ENCODE measurements around the gene WWOX. TPM values are rescaled to one million over a fixed set of nuclear protein-coding genes. Genes with fewer than 3 reads are reported as not detected.

Gene WWOX
- total and polyA plus RNA-seq, 2 of the 8 experiments (the other 6 are each of a cell fraction or from before 2014, with no cell fraction given) = 5.4 to 16.7 TPM

DNA sequence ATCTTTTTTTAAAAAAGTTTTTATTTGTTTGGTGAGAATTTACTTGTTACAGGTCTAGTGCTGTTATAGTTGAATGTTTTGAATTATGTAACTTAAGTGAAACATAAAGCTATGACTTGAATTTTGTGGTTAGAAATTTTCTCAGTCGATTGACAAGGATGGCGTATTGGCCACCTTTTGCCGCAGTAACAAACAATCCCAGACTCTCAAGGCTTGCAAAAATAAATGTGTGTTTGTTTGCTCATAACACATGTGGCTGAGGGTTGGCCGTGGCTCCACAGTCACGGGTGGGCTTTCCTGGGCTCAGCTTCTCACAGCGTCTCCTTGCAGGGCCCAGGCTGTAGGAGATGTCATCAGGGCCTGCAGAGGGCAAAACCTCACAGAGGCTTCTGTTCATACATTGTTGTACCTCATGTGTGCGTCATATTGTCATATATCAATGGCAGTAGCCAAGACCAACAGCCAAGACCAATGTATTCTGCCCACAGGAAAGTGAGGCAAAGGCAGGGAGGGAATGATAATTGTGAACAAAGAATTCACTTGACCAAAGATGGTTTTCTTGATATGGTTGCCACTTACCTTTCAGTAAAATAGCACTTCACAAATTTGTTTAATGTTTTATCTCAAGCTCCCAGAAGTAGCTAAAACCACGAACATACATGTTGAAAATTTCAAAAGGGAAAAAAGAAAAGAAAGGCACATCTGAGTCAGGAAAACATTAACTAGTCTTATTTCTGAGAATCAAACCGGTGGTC is 93.5 kb downstream of the WWOX start (continued):
- no peak for TF ChIP-seq ATF3 (IDR thresholded peaks at IDR 0.05; ENCODE audit: insufficient read depth, low read depth, low read length)
- no peak for TF ChIP-seq RXRA (IDR thresholded peaks at IDR 0.05; ENCODE audit: insufficient read depth, low read depth, low read length)
- no peak for TF ChIP-seq RNF2 (IDR thresholded peaks at IDR 0.05; ENCODE audit: borderline replicate concordance, low read depth, low read length, missing control alignments, poor library complexity, severe bottlenecking)
- no peak for TF ChIP-seq BCL11A (IDR thresholded peaks at IDR 0.05; ENCODE audit: low read depth in 2 of 2, low read length in 2 of 2)

Measured in H1 (cell line).